A673 (cell line): Measurements from ENCODE around the gene KISS1R.
A peak's percentile ranks its signal among the peaks of the same experiment; 100 is the strongest.

ENCODE experiments used
- CTCF ChIP-seq: fragments of 300-800, 200-600 bp; sonication (generic); conservative IDR thresholded peaks from 2 replicates; pipeline ENCODE4 v1.5.1; 2017; ENCODE audit warnings: low read depth, mild to moderate bottlenecking, antibody characterized with exemption, low read length, moderate library complexity, mixed read lengths
- EZH2 ChIP-seq: fragments of 200-600 bp; sonication (generic); IDR thresholded peaks from 2 replicates; pipeline ENCODE4 v1.6.1; 2017; ENCODE audit warnings: borderline replicate concordance, low read depth, mild to moderate bottlenecking, mixed read lengths, antibody characterized with exemption, low read length; ENCODE audit not compliant: poor library complexity, severe bottlenecking

GRCh38 chr19:918152-918437 lies 962 bp downstream of the KISS1R start:
- TF ChIP-seq CTCF: no peak
- peak; percentile 87 for TF ChIP-seq EZH2
